AG20443 (cell line): ENCODE data around the gene ACTN4.

Experiments used
- DNase-seq: peaks from one replicate; pipeline ENCODE4 v3.0.0; 2012; ENCODE audit warnings: low spot score, mixed read lengths

Gene ACTN4

GRCh38 chr19:38709671-38710415, 62.4 kb downstream of the ACTN4 start:
- no peak for DNase-seq

- DNase-seq = no peak
These were observed 62.9 kb downstream of the ACTN4 start for GRCh38 chr19:38710416-38710702.

- DNase-seq = peak; percentile 47
These were observed 63.7 kb downstream of the ACTN4 start for GRCh38 chr19:38710928-38711725.

GRCh38 chr19:38711726-38712153, 64.3 kb downstream of the ACTN4 start:
- DNase-seq = peak; percentile 95

GRCh38 chr19:38712161-38712748, 64.8 kb downstream of the ACTN4 start:
- DNase-seq = no peak

- no peak for DNase-seq
These were observed 65.8 kb downstream of the ACTN4 start for GRCh38 chr19:38713227-38713649.

GRCh38 chr19:38713865-38714264, 66.4 kb downstream of the ACTN4 start:
- DNase-seq = no peak

- no peak for DNase-seq
These were observed 66.9 kb downstream of the ACTN4 start for GRCh38 chr19:38714354-38714778.

- DNase-seq = no peak
These were observed 68.1 kb downstream of the ACTN4 start for GRCh38 chr19:38715555-38715954.

GRCh38 chr19:38717051-38717450, 69.6 kb downstream of the ACTN4 start:
- no peak for DNase-seq

GRCh38 chr19:38717855-38718254, 70.4 kb downstream of the ACTN4 start:
- DNase-seq = no peak

- DNase-seq = peak; percentile 59
These were observed 71.5 kb downstream of the ACTN4 start for GRCh38 chr19:38718747-38719543.

- DNase-seq = no peak
These were observed 72.5 kb downstream of the ACTN4 start for GRCh38 chr19:38719761-38720558.

GRCh38 chr19:38720559-38721236, 73.2 kb downstream of the ACTN4 start:
- no peak for DNase-seq

- DNase-seq = no peak
These were observed 74.0 kb downstream of the ACTN4 start for GRCh38 chr19:38721496-38721895.

- DNase-seq = no peak
These were observed 74.7 kb downstream of the ACTN4 start for GRCh38 chr19:38721979-38722773.

GRCh38 chr19:38722947-38723605, 75.6 kb downstream of the ACTN4 start:
- no peak for DNase-seq

GRCh38 chr19:38723606-38723965, 76.1 kb downstream of the ACTN4 start:
- no peak for DNase-seq
